ENCODE results near the gene MAFB. TPM values are rescaled to one million over a fixed set of nuclear protein-coding genes. Genes with fewer than 3 reads are reported as not detected.

MAFB gene
- total RNA-seq, 1 experiment from 2014 or later = 57.0 TPM

DNA sequence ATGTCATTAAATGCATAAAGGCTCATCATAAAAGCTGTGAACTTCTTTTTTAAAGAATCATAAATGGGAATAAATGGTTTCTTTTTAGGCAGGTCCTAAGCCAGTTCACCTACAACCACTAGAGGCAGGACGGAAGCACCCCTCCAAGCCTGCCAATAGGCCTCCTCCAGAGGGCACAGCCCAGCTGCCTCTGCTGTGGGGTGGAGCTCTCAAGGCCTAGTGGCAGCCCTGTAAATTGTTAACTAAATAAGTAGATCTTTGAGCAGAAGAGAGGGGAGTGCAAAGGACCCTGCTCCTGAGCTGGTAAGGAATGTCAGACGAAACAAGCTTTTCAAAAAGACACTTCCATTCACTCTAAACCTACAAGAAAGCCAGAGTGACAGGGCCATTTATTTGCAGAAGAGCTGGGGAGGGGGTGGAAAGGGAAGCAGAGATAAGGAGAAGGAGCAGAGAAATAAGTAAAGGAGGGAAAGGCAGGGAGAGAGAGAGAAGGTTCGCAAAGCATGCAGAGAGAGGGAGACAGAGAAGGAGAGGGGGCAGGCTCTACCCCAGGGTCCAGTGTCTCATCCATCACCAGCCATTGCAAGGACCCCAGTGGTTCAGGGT, 18.0 kb upstream of the MAFB start:
- H3K4me1 ChIP-seq (ENCODE audit: insufficient read depth, low read length, poor library complexity, severe bottlenecking) = no peaks in the 10 kb centered on the region
- TF ChIP-seq, protein P1, sequence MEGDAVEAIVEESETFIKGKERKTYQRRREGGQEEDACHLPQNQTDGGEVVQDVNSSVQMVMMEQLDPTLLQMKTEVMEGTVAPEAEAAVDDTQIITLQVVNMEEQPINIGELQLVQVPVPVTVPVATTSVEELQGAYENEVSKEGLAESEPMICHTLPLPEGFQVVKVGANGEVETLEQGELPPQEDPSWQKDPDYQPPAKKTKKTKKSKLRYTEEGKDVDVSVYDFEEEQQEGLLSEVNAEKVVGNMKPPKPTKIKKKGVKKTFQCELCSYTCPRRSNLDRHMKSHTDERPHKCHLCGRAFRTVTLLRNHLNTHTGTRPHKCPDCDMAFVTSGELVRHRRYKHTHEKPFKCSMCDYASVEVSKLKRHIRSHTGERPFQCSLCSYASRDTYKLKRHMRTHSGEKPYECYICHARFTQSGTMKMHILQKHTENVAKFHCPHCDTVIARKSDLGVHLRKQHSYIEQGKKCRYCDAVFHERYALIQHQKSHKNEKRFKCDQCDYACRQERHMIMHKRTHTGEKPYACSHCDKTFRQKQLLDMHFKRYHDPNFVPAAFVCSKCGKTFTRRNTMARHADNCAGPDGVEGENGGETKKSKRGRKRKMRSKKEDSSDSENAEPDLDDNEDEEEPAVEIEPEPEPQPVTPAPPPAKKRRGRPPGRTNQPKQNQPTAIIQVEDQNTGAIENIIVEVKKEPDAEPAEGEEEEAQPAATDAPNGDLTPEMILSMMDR (conservative IDR thresholded peaks at IDR 0.05; ENCODE audit: low read depth, low read length) = 0 out of 2 replicates have a peak, but pooled peaks have one; percentile 18
- no peak for TF ChIP-seq EZH2 (IDR thresholded peaks at IDR 0.05; ENCODE audit: borderline replicate concordance, low read depth, low read length, poor library complexity, severe bottlenecking)
- H3K36me3 ChIP-seq (ENCODE audit: insufficient read depth, low read length, poor library complexity, severe bottlenecking) = no peaks in the 10 kb centered on the region
- intact Hi-C loops (cut with micrococcal nuclease; ENCODE audit: unreplicated experiment) = no loop called here
- peak; percentile 41 for DNase-seq (ENCODE audit: low spot score)
- H3K27me3 ChIP-seq (replicated peaks; ENCODE audit: insufficient read depth, low read depth, low read length, poor library complexity) = peaks cover 23% of the 10 kb centered on the region
- H3K9me3 ChIP-seq (ENCODE audit: low read depth, low read length, poor library complexity, severe bottlenecking) = no peaks in the 10 kb centered on the region
- CTCF ChIA-PET = interaction anchor here (1.3 kb wide), 1 partner anchor 256 kb away, joined by 3 read pairs; no protein-coding TSS in a partner anchor
- H3K27ac ChIP-seq (ENCODE audit: low read depth, low read length, poor library complexity, severe bottlenecking) = no peak overlapping the region
- no peak overlapping the region for H3K4me3 ChIP-seq (ENCODE audit: low read depth, low read length, poor library complexity, severe bottlenecking)
- no TSS peak for BruUV-seq (replicated peaks)
- POLR2A ChIA-PET (ENCODE audit: low non-redundant PET) = no interaction called here

DNA sequence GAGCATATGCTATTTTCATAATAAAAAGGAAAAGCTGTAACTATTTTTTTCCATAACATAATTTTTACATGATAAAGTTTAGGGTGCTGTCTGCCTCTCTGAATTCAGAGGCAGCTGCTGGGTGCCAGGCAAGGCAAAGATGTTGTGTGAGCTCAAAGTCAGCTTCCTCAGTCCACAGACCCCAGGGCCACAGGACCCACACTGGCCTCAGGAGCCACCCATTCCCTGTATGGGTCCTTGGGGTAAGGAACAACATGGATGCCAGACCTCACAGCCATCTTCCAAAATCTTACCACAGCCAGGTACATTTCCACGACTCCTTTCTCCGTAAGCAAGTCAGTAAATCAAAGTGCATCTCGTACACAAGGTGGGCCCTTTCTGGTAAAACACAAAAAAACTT, 16.4 kb upstream of the MAFB start:
- POLR2A ChIA-PET (ENCODE audit: low non-redundant PET) = no interaction called here
- Histone ChIP-seq H3K9me3 (ENCODE audit: low read depth, low read length, poor library complexity, severe bottlenecking) (no peaks in the 10 kb centered on the region), H3K4me3 (ENCODE audit: low read depth, low read length, poor library complexity, severe bottlenecking) (no peak overlapping the region), H3K27me3 (replicated peaks; ENCODE audit: insufficient read depth, low read depth, low read length, poor library complexity) (peaks cover 6% of the 10 kb centered on the region), H3K36me3 (ENCODE audit: insufficient read depth, low read length, poor library complexity, severe bottlenecking) (no peaks in the 10 kb centered on the region), H3K4me1 (ENCODE audit: insufficient read depth, low read length, poor library complexity, severe bottlenecking) (no peaks in the 10 kb centered on the region), H3K27ac (ENCODE audit: low read depth, low read length, poor library complexity, severe bottlenecking) (no peak overlapping the region)
- TF ChIP-seq, protein P1 (conservative IDR thresholded peaks at IDR 0.05; ENCODE audit: low read depth, low read length) = no peak
- TF ChIP-seq EZH2 (IDR thresholded peaks at IDR 0.05; ENCODE audit: borderline replicate concordance, low read depth, low read length, poor library complexity, severe bottlenecking) = no peak
- CTCF ChIA-PET = interaction anchor here (1.0 kb wide), 1 partner anchor 10 kb away, joined by 3 read pairs; no protein-coding TSS in a partner anchor
- DNase-seq (ENCODE audit: low spot score) = no peak
- no TSS peak for BruUV-seq (replicated peaks)
- intact Hi-C loops (cut with micrococcal nuclease; ENCODE audit: unreplicated experiment) = no loop called here

DNA sequence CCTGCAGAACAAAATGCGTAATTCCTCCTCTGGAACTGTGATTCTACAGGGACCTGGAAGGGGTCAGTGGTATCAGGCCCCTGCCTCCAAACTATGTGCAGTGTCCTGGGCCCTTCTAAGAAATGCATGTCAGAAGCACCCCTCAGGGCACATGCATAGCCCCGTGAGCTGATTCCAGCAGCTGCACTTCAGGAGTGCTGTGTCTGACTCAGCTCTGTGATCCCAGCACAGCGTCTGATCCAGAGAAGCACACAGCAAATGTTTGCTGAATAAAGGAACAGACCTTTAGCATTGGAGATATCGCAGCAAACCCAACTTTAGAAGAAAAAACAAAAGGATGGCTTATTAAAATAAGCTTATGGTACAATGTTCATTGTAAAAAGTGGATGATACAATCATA, 15.8 kb upstream of the MAFB start:
- H3K36me3 ChIP-seq (ENCODE audit: insufficient read depth, low read length, poor library complexity, severe bottlenecking) = no peaks in the 10 kb centered on the region
- TF ChIP-seq, protein P1 (conservative IDR thresholded peaks at IDR 0.05; ENCODE audit: low read depth, low read length) = no peak
- TF ChIP-seq EZH2 (IDR thresholded peaks at IDR 0.05; ENCODE audit: borderline replicate concordance, low read depth, low read length, poor library complexity, severe bottlenecking) = no peak
- peaks cover under 1% of the 10 kb centered on the region for H3K27me3 ChIP-seq (replicated peaks; ENCODE audit: insufficient read depth, low read depth, low read length, poor library complexity)
- ChIA-PET CTCF (interaction anchor here (1.0 kb wide), 1 partner anchor 10 kb away, joined by 3 read pairs; no protein-coding TSS in a partner anchor), POLR2A (ENCODE audit: low non-redundant PET) (no interaction called here)
- no peak overlapping the region for H3K4me3 ChIP-seq (ENCODE audit: low read depth, low read length, poor library complexity, severe bottlenecking)
- no peak for DNase-seq (ENCODE audit: low spot score)
- H3K4me1 ChIP-seq (ENCODE audit: insufficient read depth, low read length, poor library complexity, severe bottlenecking) = no peaks in the 10 kb centered on the region
- BruUV-seq (replicated peaks) = no TSS peak
- no peak overlapping the region for H3K27ac ChIP-seq (ENCODE audit: low read depth, low read length, poor library complexity, severe bottlenecking)
- no peaks in the 10 kb centered on the region for H3K9me3 ChIP-seq (ENCODE audit: low read depth, low read length, poor library complexity, severe bottlenecking)
- intact Hi-C loops (cut with micrococcal nuclease; ENCODE audit: unreplicated experiment) = no loop called here

Measured in A673 (cell line).